Right lobe of liver (tissue), 4 donors: ENCODE data around the gene C2orf76.
A peak's percentile ranks its signal among the peaks of the same experiment; 100 is the strongest.

ENCODE experiments used
- POLR2A ChIP-seq: fragments of 450-650 bp; IDR thresholded peaks from one replicate; pipeline ENCODE4 v1.6.1; 2017; ENCODE audit warnings: antibody characterized with exemption, mild to moderate bottlenecking
- TF ChIP-seq, protein P1 (sequence below), 4 donors: fragments of 200-600 bp in 3 of 4; fragments of 450-650 bp in 1 of 4; IDR thresholded peaks; one replicate each; pipeline versions ENCODE4 v1.5.1 to v1.8.0; 2016 to 2022; ENCODE audit warnings: antibody characterized with exemption in 4 of 4, mild to moderate bottlenecking in 2 of 4
- donor health status: DM: no; HTN: no; CAD: no.
- donor health status: DM: no; HTN: no; CAD: no.
- donor health status: DM: no; HTN: yes; CAD: no.

DNA sequence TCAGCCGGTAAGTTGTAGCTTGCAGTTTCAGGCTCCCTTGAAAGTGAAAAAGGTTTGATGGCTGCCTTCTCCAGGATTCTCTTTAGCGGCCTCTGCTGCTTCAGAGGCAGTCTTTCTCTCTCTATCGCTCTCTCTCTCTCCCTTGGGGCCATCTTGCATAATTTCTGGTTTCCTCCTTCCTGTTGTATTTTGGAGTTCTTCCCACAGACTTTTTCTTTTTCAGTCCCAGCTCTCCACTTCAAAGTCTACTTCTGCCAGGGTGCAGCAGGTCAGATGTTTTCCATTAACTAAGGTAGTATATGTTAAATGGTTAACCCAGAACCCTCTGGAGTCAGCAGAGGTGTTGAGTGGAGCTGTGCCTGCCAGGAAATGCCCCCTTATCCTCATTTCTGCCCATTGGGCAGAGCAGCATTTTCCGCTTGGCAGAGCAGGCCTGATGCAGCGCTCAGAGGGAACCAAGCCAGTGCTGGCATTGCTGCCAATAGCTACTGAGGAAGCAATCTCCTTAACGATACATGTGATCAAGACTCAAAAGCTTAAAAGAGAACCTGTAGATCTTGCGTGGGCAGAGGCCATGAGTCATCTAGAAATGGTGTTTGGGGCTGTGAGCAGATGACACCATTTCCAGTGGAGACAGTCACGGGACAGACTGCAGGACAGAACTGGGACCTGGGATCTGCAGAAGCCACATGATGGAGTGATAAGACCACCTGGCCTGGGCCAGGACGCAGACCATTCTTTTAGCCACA, 20.9 kb upstream of the C2orf76 start:
- TF ChIP-seq, protein P1, sequence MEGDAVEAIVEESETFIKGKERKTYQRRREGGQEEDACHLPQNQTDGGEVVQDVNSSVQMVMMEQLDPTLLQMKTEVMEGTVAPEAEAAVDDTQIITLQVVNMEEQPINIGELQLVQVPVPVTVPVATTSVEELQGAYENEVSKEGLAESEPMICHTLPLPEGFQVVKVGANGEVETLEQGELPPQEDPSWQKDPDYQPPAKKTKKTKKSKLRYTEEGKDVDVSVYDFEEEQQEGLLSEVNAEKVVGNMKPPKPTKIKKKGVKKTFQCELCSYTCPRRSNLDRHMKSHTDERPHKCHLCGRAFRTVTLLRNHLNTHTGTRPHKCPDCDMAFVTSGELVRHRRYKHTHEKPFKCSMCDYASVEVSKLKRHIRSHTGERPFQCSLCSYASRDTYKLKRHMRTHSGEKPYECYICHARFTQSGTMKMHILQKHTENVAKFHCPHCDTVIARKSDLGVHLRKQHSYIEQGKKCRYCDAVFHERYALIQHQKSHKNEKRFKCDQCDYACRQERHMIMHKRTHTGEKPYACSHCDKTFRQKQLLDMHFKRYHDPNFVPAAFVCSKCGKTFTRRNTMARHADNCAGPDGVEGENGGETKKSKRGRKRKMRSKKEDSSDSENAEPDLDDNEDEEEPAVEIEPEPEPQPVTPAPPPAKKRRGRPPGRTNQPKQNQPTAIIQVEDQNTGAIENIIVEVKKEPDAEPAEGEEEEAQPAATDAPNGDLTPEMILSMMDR (IDR thresholded peaks at IDR 0.05): peak in 3 of 4 donors; percentile 11 to 22 (median 19)
- TF ChIP-seq POLR2A: no peak
